GM12801 (cell line): ENCODE data around the gene EEFSEC.

Experiments used
- TF ChIP-seq, protein P1 (sequence below): IDR thresholded peaks from one replicate; pipeline ENCODE4 v1.5.1; 2011; ENCODE audit warnings: control low read depth; ENCODE audit not compliant: insufficient read length; ENCODE audit errors: extremely low read depth

Gene EEFSEC

DNA sequence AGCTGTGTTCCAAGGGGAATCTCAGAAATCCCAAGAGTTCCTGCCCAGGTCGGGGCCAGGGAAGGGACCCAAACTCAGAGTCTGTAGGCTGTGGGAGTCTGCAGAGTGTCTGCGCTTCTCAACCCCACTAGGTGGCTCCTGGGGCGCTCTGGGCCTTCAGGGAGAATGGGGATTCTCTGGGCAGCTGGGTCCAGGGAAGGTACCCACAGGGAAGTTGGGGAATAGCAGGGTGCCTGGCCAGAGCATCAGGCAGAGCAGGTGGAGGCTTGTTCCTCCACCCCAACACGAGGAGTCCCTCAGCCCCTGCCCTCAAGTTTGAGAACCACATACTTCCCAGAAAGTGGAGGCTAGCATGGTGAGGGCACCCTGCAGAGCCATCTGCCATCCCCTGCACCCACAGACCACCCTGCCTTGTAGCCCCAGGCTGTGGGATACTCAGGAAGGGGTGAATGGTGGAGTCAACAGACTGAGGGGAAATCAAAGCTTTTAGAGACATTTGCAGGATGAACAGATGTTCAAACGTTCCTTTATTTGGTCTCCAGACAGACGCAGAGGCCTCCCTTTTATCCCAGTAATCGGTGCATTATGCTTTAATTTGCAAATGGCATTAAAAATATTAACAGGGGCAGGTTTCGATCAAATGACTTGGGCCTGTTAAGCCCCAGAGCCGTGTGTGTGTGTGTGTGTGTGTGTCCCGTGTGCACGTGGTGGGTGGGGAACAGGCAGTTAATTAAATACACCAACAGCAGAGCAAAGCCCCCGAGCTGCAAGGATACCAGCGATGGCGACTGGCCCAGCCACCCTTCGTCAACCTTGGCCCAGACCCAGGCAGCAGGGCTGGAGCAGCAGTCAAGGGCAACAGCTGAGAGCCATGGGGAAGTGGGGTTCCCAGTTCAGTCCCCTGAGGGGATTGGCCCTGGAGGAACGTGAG lies 255.7 kb downstream of the EEFSEC start:
- TF ChIP-seq, protein P1, sequence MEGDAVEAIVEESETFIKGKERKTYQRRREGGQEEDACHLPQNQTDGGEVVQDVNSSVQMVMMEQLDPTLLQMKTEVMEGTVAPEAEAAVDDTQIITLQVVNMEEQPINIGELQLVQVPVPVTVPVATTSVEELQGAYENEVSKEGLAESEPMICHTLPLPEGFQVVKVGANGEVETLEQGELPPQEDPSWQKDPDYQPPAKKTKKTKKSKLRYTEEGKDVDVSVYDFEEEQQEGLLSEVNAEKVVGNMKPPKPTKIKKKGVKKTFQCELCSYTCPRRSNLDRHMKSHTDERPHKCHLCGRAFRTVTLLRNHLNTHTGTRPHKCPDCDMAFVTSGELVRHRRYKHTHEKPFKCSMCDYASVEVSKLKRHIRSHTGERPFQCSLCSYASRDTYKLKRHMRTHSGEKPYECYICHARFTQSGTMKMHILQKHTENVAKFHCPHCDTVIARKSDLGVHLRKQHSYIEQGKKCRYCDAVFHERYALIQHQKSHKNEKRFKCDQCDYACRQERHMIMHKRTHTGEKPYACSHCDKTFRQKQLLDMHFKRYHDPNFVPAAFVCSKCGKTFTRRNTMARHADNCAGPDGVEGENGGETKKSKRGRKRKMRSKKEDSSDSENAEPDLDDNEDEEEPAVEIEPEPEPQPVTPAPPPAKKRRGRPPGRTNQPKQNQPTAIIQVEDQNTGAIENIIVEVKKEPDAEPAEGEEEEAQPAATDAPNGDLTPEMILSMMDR = no peak

DNA sequence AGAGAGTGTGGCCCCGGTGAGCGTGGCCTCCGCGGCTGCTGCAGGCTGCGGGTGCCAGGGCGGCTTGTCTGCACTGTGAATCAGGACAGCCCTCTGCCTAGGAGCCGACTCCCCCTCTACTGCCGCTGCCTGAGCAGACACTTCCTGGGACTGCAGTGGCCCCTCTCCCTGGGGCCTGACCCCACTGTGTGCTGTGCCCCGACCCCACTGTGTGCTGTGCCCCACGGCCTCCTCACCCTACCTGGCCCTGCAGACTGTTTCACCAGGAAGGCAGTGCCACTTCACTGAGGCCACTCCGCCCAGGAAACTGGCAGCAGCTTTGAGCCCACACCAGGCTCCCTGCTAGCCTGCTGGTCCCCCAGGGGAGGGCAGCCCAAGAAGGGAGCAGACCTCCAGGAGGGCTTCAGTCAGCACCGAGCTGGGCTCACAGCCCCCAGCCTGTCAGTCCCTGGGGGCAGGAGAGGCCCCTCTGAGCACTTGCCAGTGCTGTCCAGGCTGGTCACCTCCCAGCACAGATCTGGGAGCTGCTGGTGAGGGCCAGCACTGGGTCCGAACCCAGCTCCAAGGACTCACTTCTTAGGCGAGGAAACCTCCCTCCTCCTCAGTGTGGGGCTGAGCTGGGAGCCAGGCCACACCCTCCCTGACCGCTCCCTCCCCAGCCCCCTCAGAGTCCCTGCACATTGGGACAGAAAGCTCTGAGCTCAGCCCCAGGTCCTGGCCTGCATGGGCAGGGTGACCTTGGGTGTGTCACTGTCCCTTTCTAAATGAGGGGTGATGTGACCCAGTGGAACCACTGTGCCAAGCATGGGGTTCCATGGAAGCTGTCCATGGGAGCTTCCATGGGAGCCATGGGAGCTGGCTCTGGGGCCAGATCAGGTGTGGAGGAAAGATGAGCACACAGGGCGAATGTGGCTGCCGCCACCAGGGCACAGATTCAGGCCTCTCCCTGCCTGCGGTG lies 256.6 kb downstream of the EEFSEC start:
- TF ChIP-seq, protein P1 = no peak

- TF ChIP-seq, protein P1 = no peak
Measured at GRCh38 chr3:128410669-128411573, 257.6 kb downstream of the EEFSEC start.

DNA sequence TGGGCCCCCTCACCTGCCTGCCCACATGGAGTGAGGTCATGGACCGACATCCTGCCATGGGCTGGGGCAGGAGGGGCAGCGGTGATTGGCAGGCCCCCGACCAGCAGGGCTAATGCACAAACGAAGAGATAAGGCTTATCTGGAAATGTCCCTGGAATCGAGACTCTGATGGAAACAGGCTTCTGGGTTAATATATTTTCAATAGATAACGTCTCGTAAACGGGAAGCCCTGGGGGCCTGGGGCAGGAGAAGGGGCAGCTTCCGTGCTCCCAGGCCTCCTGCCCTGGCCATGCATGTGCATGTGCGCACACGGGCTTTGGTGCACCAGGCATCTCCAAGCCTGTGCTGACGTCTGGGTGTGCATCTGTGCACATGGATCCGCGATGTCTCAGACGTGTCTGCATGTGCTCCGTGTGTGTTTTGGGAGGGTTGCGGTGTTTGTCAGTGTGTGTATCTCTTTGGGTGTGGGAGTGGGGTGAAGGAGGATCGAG lies 258.3 kb downstream of the EEFSEC start:
- TF ChIP-seq, protein P1 = no peak

DNA sequence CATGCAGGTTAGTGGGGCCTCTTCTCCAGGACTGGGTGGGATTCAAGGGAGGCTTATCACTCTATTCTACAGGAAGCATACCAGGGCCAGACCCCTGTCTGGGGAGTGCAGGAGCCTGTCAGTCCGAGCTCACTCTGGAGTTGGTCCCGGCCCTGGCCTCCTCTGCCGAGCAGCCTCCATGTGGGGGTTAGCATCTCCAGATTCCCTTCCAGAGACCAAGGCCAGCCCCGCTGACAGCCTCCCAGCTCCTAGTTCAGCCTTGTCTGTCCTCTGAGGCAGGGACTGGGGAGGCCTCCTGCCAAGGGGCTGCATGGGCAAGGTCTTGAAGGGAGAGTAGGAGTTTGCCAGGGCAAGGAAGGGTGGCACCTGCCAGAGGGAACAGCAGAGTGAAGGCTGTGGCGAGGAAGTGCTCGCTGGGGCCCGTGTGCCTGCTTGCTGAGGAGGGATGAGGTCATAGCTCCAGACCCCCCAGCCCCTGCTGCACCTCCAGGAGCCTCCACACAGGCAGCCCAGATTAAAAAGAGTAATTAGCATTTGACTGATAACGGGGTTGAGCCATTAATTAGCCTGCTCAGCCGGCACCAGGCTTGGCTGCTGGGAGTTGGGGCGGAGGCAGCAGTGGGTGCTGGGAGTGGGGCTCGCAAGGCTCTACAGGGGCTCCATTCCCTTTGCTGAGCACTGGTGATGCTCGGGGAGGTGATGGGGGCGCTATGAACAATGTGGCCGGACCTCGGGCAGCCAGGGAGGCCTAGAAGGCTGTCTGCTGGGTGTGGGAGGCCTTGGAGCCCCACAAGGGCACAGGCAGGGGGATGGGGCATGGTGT lies 259.1 kb downstream of the EEFSEC start:
- TF ChIP-seq, protein P1 = no peak

DNA sequence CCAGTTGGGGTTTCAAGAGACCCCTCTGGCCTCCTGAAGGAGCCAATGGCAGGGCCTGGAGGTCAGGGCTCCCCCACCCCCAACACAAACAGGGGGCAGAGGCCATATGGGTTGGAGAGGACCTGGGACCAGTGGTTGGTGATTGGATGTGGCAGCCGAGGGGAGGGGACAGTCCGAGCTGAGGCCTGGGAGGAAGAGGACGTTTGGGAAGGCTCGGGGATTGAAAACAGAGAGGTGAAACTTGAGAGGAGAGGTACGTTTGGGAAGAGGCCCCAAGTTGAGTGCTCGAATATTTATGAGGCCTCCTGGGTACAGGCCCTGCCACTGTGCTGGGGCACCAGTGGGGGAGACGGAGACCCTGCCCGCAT lies 259.7 kb downstream of the EEFSEC start:
- TF ChIP-seq, protein P1 = no peak
